Heart left ventricle (tissue), 16 donors: ENCODE results near the gene ALG10B. TPM values are rescaled to one million over a fixed set of nuclear protein-coding genes. Genes with fewer than 3 reads are reported as not detected.
"Not testable (repeated sequence)": the region's sequence is repeated elsewhere in the genome, so short reads cannot be mapped to it uniquely, and the experiment has no call there.

ENCODE experiments used
- ATAC-seq, 4 donors: fragments of 200-7000 bp; cut with Tn5 transposase; one replicate each; pipeline ENCODE4 v1.9.1; 2020 to 2022; ENCODE audit warnings: moderate library complexity in 4 of 4, mild to moderate bottlenecking in 3 of 4, moderate number of reproducible peaks in 1 of 4
- DNase-seq, 5 donors: peaks; one replicate each; pipeline ENCODE4 v3.0.0-alpha.2; 2020
- H3K27ac ChIP-seq, 12 donors: fragments of 200-600 bp; sonication (generic) in 4 of 12; one replicate each; pipeline versions ENCODE4 v1.5.0 to v1.8.0; 2016 to 2022; ENCODE audit warnings: mild to moderate bottlenecking in 2 of 12
- H3K27me3 ChIP-seq, 9 donors: fragments of 200-600 bp; sonication (generic) in 2 of 9; one replicate each; pipeline versions ENCODE4 v1.5.1 to v1.8.0; 2016 to 2022; ENCODE audit warnings: mild to moderate bottlenecking in 3 of 9
- H3K36me3 ChIP-seq, 9 donors: fragments of 200-600 bp; sonication (generic) in 2 of 9; one replicate each; pipeline versions ENCODE4 v1.5.0 to v1.8.0; 2018 to 2022; ENCODE audit warnings: mild to moderate bottlenecking in 2 of 9
- H3K4me1 ChIP-seq, 12 donors: fragments of 200-600 bp; sonication (generic) in 4 of 12; one replicate each; pipeline versions ENCODE4 v1.5.0 to v1.8.0; 2016 to 2022; ENCODE audit warnings: mild to moderate bottlenecking in 3 of 12
- H3K4me3 ChIP-seq, 12 donors: fragments of 200-600 bp; sonication (generic) in 4 of 12; one replicate each; pipeline versions ENCODE4 v1.5.0 to v1.8.0; 2017 to 2022; ENCODE audit warnings: mild to moderate bottlenecking in 9 of 12, moderate library complexity in 4 of 12
- H3K9me3 ChIP-seq, 12 donors: fragments of 200-600 bp; sonication (generic) in 4 of 12; one replicate each; pipeline versions ENCODE4 v1.5.0 to v1.8.0; 2016 to 2022; ENCODE audit warnings: mild to moderate bottlenecking in 1 of 12
- POLR2A ChIP-seq, 2 donors: fragments of 450-650 bp; IDR thresholded peaks; one replicate each; pipeline ENCODE4 v1.6.1; 2017; ENCODE audit warnings: antibody characterized with exemption in 2 of 2, mild to moderate bottlenecking in 2 of 2, moderate library complexity in 2 of 2
- WGBS, 4 donors: extraction: QIAGEN DNeasy Blood & Tissue Kit in 2 of 4; methylation state at CpG; one replicate each; pipeline versions ENCODE4 v1.1.5 to v1.1.7; 2013 to 2018; 5-methylcytosine and 5-hydroxymethylcytosine counted together
- intact Hi-C, 10 donors: fragments of 100-400 bp; cut with DNase I; formaldehyde crosslinking; loops; one replicate each; pipeline versions ENCODE4 v1.11.1 to v1.14.2; 2022
- polyA plus RNA-seq, 2 donors: library from polyadenylated mRNA; stranded (reverse); fragments of 200-250 nt; gene quantifications; one replicate each; pipeline ENCODE4 v1.2.3, GENCODE V29; 2013
- total RNA-seq, 9 donors: library from RNA; depleted of rRNA in 2 of 9; stranded (reverse); fragments of >200 nt in 2 of 9; fragmentation: NEBNext Ultra II Directional in 3 of 9; extraction: Animal tissue kit (Norgen Biotek cat#: 25700) in 3 of 9; gene quantifications; one replicate each; pipeline versions ENCODE4 v1.1.0 to v1.2.4, GENCODE V29; 2016 to 2023
- TF ChIP-seq, protein P1 (sequence below), 12 donors: fragments of 200-600 bp; sonication (generic) in 4 of 12; IDR thresholded peaks; one replicate each; pipeline versions ENCODE4 v1.5.0 to v1.8.0; 2018 to 2022; ENCODE audit warnings: antibody characterized with exemption in 12 of 12, mild to moderate bottlenecking in 5 of 12
- donor health status: ischemic (EF 13 %, LVEDD 7.1; RV severe dilation, severe dysfunction).
- donor health status: healthy with polysubstance abuse.
- donor health status: DM: no; HTN: yes; CAD: no.
- donor health status: DM: no; HTN: no; CAD: no.
- donor health status: ischemic (EF 25% LVEDD 6.9; RV normal size, moderate dysfunction).
- donor health status: ischemic (EF 25% LVEDD 5.7; RV mildly dilated, moderate dysfunction).
- donor health status: healthy.
- donor health status: DM: yes; HTN: yes; CAD: no.
- donor health status: ischemic (EF 35%, LVEDD 5.7; RV mildly dilated, moderate dysfunction).
- donor health status: nonischemic (EF 11% LVEDD 7.7; RV severe dilation, severe dysfunction).
- donor health status: DM: yes; HTN: yes; CAD: no.
- donor health status: PGD.
- donor health status: ischemic (EF 29% LVEDD 5.4; RV normal size, mild dysfunction).
- donor health status: nonischemic (EF 23%, LVEDD 6.1; RV moderate dilation, normal function).

Gene ALG10B
- total and polyA plus RNA-seq, 11 donors: 1.2 to 8.0 (median 5.3) TPM

- intact Hi-C loops: loop anchor here in 2 of 10 donors (10.0 kb wide), 3 partner anchors 582 to 782 kb away; no protein-coding TSS in a partner anchor
These were observed 16.2 kb downstream of the ALG10B start for GRCh38 chr12:38332814-38333213.

GRCh38 chr12:38342444-38342843 is 25.9 kb downstream of the ALG10B start:
- peaks cover 0 to 4% (median 0%) of the 10 kb centered on the region in 12 donors for H3K9me3 ChIP-seq
- intact Hi-C loops: no loop called here
- no peaks in the 10 kb centered on the region for H3K27me3 ChIP-seq
- no peak overlapping the region for H3K4me3 ChIP-seq
- no peak overlapping the region for H3K27ac ChIP-seq
- TF ChIP-seq, protein P1, sequence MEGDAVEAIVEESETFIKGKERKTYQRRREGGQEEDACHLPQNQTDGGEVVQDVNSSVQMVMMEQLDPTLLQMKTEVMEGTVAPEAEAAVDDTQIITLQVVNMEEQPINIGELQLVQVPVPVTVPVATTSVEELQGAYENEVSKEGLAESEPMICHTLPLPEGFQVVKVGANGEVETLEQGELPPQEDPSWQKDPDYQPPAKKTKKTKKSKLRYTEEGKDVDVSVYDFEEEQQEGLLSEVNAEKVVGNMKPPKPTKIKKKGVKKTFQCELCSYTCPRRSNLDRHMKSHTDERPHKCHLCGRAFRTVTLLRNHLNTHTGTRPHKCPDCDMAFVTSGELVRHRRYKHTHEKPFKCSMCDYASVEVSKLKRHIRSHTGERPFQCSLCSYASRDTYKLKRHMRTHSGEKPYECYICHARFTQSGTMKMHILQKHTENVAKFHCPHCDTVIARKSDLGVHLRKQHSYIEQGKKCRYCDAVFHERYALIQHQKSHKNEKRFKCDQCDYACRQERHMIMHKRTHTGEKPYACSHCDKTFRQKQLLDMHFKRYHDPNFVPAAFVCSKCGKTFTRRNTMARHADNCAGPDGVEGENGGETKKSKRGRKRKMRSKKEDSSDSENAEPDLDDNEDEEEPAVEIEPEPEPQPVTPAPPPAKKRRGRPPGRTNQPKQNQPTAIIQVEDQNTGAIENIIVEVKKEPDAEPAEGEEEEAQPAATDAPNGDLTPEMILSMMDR (IDR thresholded peaks at IDR 0.05): no peak
- TF ChIP-seq POLR2A (IDR thresholded peaks at IDR 0.05): no peak
- ATAC-seq: no peak
- no peaks in the 10 kb centered on the region for H3K36me3 ChIP-seq
- DNase-seq: no peak
- H3K4me1 ChIP-seq: no peaks in the 10 kb centered on the region
- 65 to 68% (median 66%) methylated on average over 3 of the region's 3 CpGs for WGBS, 4 donors

More at GRCh38 chr12:38332814-38333213, 16.2 kb downstream of the ALG10B start:
- no peaks in the 10 kb centered on the region for H3K27me3 ChIP-seq
- H3K4me1 ChIP-seq: no peaks in the 10 kb centered on the region
- H3K27ac ChIP-seq: no peak overlapping the region
- H3K4me3 ChIP-seq: no peak overlapping the region
- WGBS, 4 donors: 63 to 93% (median 69%) methylated on average over 1 of the region's 1 CpG
- no peaks in the 10 kb centered on the region for H3K9me3 ChIP-seq
- TF ChIP-seq, protein P1 (IDR thresholded peaks at IDR 0.05): no peak
- TF ChIP-seq POLR2A (IDR thresholded peaks at IDR 0.05): no peak
- no peaks in the 10 kb centered on the region for H3K36me3 ChIP-seq
- no peak for DNase-seq
- ATAC-seq: no peak

DNA sequence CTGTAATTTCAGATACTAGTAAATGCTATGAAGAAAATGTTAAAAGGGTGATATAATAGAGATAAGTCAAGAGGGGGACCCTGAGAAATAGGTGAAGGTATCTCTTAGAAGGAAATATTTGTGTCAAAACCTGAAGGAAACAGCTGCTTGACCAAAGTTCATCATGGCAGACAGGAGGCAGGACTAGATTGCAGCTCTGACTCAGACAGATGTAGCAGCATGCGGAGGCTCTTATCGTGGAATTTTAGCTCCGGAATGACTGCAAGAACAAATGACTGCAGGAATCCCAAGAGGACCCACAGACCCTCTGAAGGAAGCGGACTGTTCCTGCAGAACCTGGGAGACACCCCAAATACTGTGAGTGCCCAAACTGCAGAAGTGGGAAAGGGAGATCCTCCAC is 26.7 kb downstream of the ALG10B start:
- H3K4me1 ChIP-seq, H3K27ac ChIP-seq, H3K27me3 ChIP-seq, intact Hi-C loops, H3K9me3 ChIP-seq, H3K36me3 ChIP-seq, DNase-seq, ATAC-seq, H3K4me3 ChIP-seq: not testable (repeated sequence)
- 60 to 78% (median 63%) methylated on average over 4 of the region's 4 CpGs for WGBS, 4 donors

DNA sequence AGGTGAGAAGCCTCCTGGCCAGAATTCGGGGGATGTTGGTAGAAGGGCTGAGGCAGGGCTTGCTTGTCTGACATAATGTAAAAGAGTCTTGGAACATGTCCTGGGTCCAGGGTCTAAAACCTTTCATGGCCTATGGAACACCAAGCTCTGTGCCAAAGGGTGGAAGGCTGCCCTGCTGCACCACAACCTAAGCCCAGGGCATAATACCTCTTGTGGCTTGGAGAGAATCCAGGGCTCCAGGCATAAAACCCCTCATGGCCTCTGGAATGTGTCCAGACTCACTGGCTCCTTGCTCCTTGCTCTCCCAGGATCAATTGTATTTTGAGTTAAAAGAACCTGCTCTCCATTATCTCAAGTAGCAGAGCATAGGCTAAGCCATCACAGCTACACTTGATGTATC is 27.3 kb downstream of the ALG10B start:
- H3K27me3 ChIP-seq, H3K4me1 ChIP-seq, H3K4me3 ChIP-seq, DNase-seq, H3K36me3 ChIP-seq, intact Hi-C loops, ATAC-seq, H3K27ac ChIP-seq: not testable (repeated sequence)
- peaks cover 0 to 11% (median 0%) of the 10 kb centered on the region in 12 donors for H3K9me3 ChIP-seq
- 40 to 72% (median 65%) methylated on average over 1 of the region's 1 CpG for WGBS, 4 donors

DNA sequence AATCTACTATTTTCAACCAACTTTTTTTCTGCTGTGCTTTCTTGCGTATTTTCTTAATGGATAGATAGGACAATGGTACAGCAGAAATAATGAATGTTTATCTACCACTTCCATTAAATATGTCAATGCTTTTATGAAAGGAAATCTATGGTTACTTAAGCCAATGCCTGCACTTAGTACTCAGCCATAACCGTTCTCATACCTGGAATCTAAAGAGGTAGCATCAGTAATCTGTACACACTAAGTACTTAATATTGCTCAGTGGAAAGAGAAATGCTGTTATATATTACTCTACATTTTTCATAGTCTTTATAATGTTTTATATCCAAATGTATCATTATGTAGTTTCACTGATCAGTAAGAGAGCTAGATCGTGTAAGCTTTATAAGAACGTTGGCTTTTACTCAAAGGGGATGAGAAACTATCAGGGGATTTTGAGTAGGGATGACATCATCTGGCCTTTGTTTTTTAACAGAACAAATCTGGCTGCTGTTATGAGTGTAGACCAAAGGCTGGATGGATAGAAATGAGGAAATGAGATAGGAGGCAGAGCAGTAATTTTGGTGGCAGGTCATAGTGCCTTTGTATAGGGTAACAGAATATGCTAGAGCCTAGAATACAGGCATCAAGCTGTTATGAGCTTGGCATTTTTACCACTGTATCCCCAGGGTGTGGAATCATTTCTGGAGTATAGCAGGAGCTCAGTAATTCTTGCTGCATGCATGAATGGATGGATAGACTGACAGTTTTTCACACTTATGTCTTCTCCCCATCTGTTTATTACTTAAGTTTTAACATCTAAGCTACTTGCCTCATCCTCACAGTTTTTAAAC is 34.0 kb downstream of the ALG10B start:
- 63 to 74% (median 71%) methylated on average over 4 of the region's 4 CpGs for WGBS, 4 donors
- Histone ChIP-seq H3K27me3 (no peaks in the 10 kb centered on the region), H3K27ac (no peak overlapping the region), H3K36me3 (no peaks in the 10 kb centered on the region), H3K4me1 (no peaks in the 10 kb centered on the region), H3K4me3 (no peak overlapping the region), H3K9me3 (peaks cover 0 to 11% (median 0%) of the 10 kb centered on the region in 12 donors)
- TF ChIP-seq, protein P1 (IDR thresholded peaks at IDR 0.05): no peak
- TF ChIP-seq POLR2A (IDR thresholded peaks at IDR 0.05): no peak
- intact Hi-C loops: loop anchor here in 1 of 10 donors (10.0 kb wide), 1 partner anchor 754 kb away; no protein-coding TSS in a partner anchor
- no peak for ATAC-seq
- no peak for DNase-seq

DNA sequence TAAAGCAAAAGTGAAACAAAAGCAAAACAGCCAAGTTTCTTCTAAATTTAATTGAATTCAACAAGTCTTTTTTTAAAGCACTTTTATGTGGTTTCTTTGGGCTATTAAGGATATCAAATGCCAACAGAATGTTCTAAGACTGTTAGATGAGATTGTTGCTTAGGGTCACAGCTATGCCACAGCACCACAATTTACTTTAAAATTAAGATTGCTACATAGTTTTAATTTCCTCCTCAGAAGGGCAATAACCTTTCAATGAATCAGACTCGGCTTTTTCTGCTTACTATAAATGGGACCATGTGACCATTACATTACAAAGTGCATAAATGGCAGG is 34.6 kb downstream of the ALG10B start:
- not testable (repeated sequence) for H3K27ac ChIP-seq, ATAC-seq, H3K4me1 ChIP-seq, H3K27me3 ChIP-seq, DNase-seq, H3K36me3 ChIP-seq, H3K4me3 ChIP-seq
- H3K9me3 ChIP-seq: peaks cover 0 to 11% (median 0%) of the 10 kb centered on the region in 12 donors
- 43 to 53% (median 46%) methylated on average over 1 of the region's 1 CpG for WGBS, 4 donors
- intact Hi-C loops: loop anchor here in 1 of 10 donors (10.0 kb wide), 1 partner anchor 754 kb away; no protein-coding TSS in a partner anchor
